ENCODE results near the gene TFAP2D. TPM values are rescaled to one million over a fixed set of nuclear protein-coding genes. Genes with fewer than 3 reads are reported as not detected.

The TFAP2D gene
- total RNA-seq, 1 donor from 2014 or later: not detected

- DNase-seq (ENCODE audit: low read depth in 2 of 2): no peak
These were observed 5.2 kb downstream of the TFAP2D start for GRCh38 chr6:50718566-50718965.

DNA sequence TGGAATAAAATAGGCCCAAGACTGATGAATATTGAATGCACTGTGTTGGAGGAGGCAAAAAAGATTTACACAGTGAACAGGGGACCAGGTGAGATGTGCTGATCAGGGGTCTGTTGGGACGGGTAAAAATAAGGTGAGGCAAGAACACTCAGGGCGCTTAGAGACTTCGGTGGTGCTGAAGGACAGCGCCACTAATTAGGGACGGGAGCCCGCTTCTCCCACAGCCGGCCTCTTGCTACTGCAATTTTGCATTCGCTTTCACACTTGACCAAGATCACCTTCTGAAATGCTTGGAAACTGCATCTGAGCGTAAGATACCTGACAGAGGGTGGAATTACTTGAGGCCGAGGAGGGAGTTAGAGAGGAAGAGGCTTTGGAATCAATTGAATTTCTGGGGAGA lies 7.3 kb downstream of the TFAP2D start:
- peak in 1 of 2 donors; percentile 18 for DNase-seq (ENCODE audit: low read depth in 2 of 2)

DNA sequence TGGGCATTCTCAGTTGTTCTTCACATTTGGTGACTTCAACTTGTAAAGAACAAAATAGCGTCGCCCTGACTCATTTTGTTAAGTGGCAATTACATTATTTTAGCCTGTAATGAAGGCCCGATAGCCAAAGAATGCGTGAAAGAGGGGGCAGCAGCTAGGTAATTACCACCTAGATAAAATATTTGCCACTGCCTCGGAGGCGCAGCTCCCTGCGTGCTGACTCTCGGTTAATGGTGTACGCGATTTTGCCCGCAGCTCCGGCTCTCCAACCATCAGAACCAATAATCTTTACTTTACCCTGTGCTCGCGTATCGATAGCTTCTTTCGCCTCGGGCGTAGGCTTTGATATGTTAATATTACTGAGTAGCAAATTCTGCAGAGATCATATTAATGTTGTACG lies 8.7 kb downstream of the TFAP2D start:
- DNase-seq (ENCODE audit: low read depth in 2 of 2): no peak

- DNase-seq (ENCODE audit: low read depth in 2 of 2): no peak
These were observed 9.7 kb downstream of the TFAP2D start for GRCh38 chr6:50722829-50723554.

- no peak for DNase-seq (ENCODE audit: low read depth in 2 of 2)
These were observed 11.2 kb downstream of the TFAP2D start for GRCh38 chr6:50724381-50725124.

GRCh38 chr6:50734488-50734887 lies 21.2 kb downstream of the TFAP2D start:
- no peak for DNase-seq (ENCODE audit: low read depth in 2 of 2)

- DNase-seq (ENCODE audit: low read depth in 2 of 2): no peak
These were observed 28.8 kb downstream of the TFAP2D start for GRCh38 chr6:50742161-50742560.

DNA sequence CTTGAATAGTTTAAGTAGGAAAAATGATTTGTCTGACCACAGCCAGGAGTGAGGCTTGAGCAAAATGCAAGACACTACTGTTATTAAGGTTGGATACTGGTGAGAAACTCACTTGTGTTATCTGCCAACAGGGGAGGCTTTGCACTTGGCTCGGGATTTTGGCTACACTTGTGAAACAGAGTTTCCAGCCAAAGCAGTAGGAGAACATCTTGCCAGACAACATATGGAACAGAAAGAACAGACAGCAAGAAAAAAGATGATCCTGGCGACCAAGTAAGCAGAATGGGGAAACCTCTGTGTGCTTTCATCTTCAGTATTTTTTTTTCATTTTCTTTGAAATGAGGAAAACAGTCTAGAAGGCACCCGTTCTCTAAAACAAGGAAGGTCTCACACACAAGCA lies 31.6 kb downstream of the TFAP2D start:
- DNase-seq (ENCODE audit: low read depth in 2 of 2): no peak

- DNase-seq (ENCODE audit: low read depth in 2 of 2): no peak
These were observed 49.5 kb downstream of the TFAP2D start for GRCh38 chr6:50762798-50763197.

DNA sequence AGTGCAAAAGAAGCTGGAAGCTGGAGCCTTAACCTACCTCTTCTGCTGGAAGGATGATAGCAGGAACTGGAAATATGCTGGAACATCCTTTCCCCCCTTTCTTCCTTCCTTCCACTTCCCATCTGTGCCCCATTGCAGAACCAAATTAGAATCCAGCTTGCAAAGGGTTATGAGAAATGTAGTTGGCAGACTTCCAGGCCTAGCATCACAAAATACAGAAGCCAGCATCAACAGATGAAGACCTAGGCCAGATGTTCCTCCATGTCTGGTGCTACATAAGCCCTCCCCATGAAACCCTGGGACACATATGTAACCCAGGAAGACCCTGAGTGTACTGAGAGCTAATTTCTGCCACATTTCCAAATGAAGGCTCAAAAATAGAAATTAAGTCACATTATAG lies 65.4 kb downstream of the TFAP2D start:
- DNase-seq (ENCODE audit: low read depth in 2 of 2): no peak

GRCh38 chr6:50780382-50780781 lies 67.1 kb downstream of the TFAP2D start:
- no peak for DNase-seq (ENCODE audit: low read depth in 2 of 2)

GRCh38 chr6:50785921-50786320 lies 72.6 kb downstream of the TFAP2D start:
- DNase-seq (ENCODE audit: low read depth in 2 of 2): no peak

- peak; percentile 18 to 50 for DNase-seq (ENCODE audit: low read depth in 2 of 2)
These were observed 78.7 kb downstream of the TFAP2D start for GRCh38 chr6:50791900-50792508.

- no peak for DNase-seq (ENCODE audit: low read depth in 2 of 2)
These were observed 79.4 kb downstream of the TFAP2D start for GRCh38 chr6:50792771-50793170.

- no peak for DNase-seq (ENCODE audit: low read depth in 2 of 2)
These were observed 82.2 kb downstream of the TFAP2D start for GRCh38 chr6:50795574-50795973.

DNA sequence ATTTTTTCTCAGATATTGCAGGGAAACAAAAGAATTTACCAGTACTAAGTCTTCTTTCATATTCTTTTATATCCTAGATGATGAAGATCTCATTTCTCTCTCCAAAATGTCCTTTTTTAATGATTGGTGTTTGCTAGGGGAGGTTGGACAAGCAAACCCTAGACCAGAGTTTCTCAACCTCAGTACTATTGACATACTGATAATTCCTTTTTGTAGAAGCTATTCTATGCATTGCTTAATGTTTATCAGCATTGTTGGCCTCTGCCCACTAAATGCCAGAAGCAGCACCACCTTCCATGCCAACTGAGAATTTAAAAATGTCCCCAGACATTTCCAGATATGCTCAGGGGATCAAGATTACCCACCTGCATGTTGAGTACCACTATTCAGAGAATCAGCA lies 91.0 kb downstream of the TFAP2D start:
- no peak for DNase-seq (ENCODE audit: low read depth in 2 of 2)

DNA sequence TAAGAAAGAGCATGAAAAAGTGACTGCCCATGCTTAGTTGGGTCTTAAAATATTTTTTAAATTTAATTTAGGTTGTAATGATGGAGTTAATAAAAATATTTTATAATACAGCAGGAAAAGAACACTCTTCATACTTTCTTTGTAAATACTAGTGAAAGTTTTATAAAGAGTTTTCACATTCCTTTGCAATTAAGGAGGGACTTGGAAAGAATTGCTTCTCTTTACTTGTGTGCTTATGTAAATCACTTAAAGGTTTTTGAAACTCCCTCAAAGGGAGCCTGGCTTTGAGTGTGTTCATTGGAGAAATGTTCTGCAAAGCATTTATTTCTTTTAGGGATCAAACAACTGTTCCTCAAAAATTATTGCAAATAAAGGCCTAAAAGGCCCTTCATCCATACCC lies 93.7 kb downstream of the TFAP2D start:
- DNase-seq (ENCODE audit: low read depth in 2 of 2): no peak

DNA sequence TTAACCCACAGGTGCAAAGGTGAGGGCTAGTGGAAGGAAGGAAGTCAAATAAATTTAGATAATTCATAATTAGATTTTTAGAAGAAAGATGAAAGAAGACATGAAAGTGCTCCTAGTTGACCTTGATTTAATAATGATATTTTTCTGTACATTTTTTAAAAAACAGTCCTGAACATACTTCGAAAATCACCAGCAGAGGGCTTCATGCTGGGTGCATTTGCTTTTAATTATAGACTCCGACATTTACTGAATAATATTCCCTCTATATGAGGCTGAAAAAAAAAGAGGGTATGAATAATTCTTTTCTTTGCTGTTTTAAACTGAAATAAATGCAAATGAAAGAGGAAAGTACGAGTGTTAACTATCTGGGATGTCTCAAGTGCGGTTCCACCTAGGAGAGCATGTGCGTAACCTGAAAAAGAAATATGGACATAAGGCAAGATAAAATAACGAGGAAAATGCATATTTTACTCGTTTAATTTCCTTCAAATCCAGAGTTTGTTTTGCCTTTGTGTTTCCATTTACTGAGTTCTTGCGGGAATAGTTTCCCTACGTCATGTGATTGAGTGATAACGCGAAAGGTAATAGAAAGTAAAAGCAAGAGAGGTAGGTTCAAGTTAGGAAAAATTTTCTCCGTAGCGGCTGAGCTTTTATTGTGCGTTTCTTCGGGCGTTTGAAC lies 102.2 kb downstream of the TFAP2D start:
- peak in 1 of 2 donors; percentile 25 for DNase-seq (ENCODE audit: low read depth in 2 of 2)

GRCh38 chr6:50816115-50816675 lies 102.9 kb downstream of the TFAP2D start:
- DNase-seq (ENCODE audit: low read depth in 2 of 2): peak; percentile 47 to 72

- no peak for DNase-seq (ENCODE audit: low read depth in 2 of 2)
These were observed 103.8 kb downstream of the TFAP2D start for GRCh38 chr6:50816947-50817645.

GRCh38 chr6:50817646-50817950 lies 104.3 kb downstream of the TFAP2D start:
- DNase-seq (ENCODE audit: low read depth in 2 of 2): no peak

Measured in dermis microvascular lymphatic vessel endothelial cell (primary cell).